ENCODE results near the gene COG5. TPM values are rescaled to one million over a fixed set of nuclear protein-coding genes. Genes with fewer than 3 reads are reported as not detected.

The COG5 gene
- total RNA-seq, 4 donors from 2014 or later = 49.9 to 58.2 (median 54.5) TPM

- TF ChIP-seq CTCF (IDR thresholded peaks at IDR 0.05; ENCODE audit: low read depth) = no peak
These were observed 101.7 kb downstream of the COG5 start for GRCh38 chr7:107461938-107462533.

GRCh38 chr7:107453388-107453787, 110.3 kb downstream of the COG5 start:
- no peak for TF ChIP-seq CTCF (IDR thresholded peaks at IDR 0.05; ENCODE audit: low read depth)

- TF ChIP-seq CTCF (IDR thresholded peaks at IDR 0.05; ENCODE audit: low read depth) = no peak
These were observed 112.8 kb downstream of the COG5 start for GRCh38 chr7:107450970-107451369.

GRCh38 chr7:107446988-107447387, 116.7 kb downstream of the COG5 start:
- no peak for TF ChIP-seq CTCF (IDR thresholded peaks at IDR 0.05; ENCODE audit: low read depth)

- no peak for TF ChIP-seq CTCF (IDR thresholded peaks at IDR 0.05; ENCODE audit: low read depth)
These were observed 117.2 kb downstream of the COG5 start for GRCh38 chr7:107446531-107446930.

GRCh38 chr7:107442678-107443077, 121.0 kb downstream of the COG5 start:
- TF ChIP-seq CTCF (IDR thresholded peaks at IDR 0.05; ENCODE audit: low read depth) = no peak

GRCh38 chr7:107441581-107442422, 121.9 kb downstream of the COG5 start:
- no peak for TF ChIP-seq CTCF (IDR thresholded peaks at IDR 0.05; ENCODE audit: low read depth)
